H1 (cell line): ENCODE data around the gene ZNF263. TPM values are rescaled to one million over a fixed set of nuclear protein-coding genes. Genes with fewer than 3 reads are reported as not detected.
"Not testable (repeated sequence)": the region's sequence is repeated elsewhere in the genome, so short reads cannot be mapped to it uniquely, and the experiment has no call there.

Experiments
- CTCF ChIA-PET: fragments of 300-600 bp; sonication (Branson Sonifier 250); formaldehyde crosslinking; loops from one replicate; lab custom pipeline; 2021; ENCODE audit not compliant: partially characterized antibody; lab: Charles Lee
- POLR2A ChIA-PET: fragments of 300-600 bp; sonication (Branson Sonifier 250); formaldehyde crosslinking; loops from one replicate; lab custom pipeline; 2021; ENCODE audit warnings: inconsistent platforms; ENCODE audit not compliant: partially characterized antibody; lab: Charles Lee
- DNase-seq, 2 experiments: peaks; one replicate each; pipeline versions ENCODE4 v3.0.0 to v3.0.0-alpha.2; 2010 to 2022; ENCODE audit warnings: low spot score in 2 of 2, low read depth in 1 of 2, mixed read lengths in 1 of 2
- FAIRE-seq: peaks from 2 replicates; lab custom pipeline; 2011; peaks lifted over from hg19 to GRCh38; lab: Jason Lieb, UNC
- H2AFZ ChIP-seq: 2 replicates; pipeline ENCODE4 v1.8.1; 2012; ENCODE audit warnings: low read length, inconsistent platforms
- H2AK5ac ChIP-seq: 2 replicates; pipeline ENCODE4 v1.6.1; 2013; ENCODE audit warnings: low read depth, low read length
- H2BK120ac ChIP-seq: replicated peaks from 2 replicates; pipeline ENCODE3; 2013; ENCODE audit warnings: low read depth, low read length, inconsistent platforms
- H2BK12ac ChIP-seq: 2 replicates; pipeline ENCODE4 v1.6.1; 2013; ENCODE audit warnings: low read depth, low read length
- H2BK15ac ChIP-seq: 2 replicates; pipeline ENCODE4 v1.6.1; 2013; ENCODE audit warnings: low read length
- H2BK20ac ChIP-seq: 2 replicates; pipeline ENCODE4 v1.6.1; 2013; ENCODE audit warnings: low read length
- H2BK5ac ChIP-seq: 2 replicates; pipeline ENCODE4 v1.6.1; 2013; ENCODE audit warnings: low read depth, low read length
- H3K14ac ChIP-seq: 2 replicates; pipeline ENCODE4 v1.6.1; 2013; ENCODE audit warnings: inconsistent platforms; ENCODE audit not compliant: insufficient read length
- H3K18ac ChIP-seq: 2 replicates; pipeline ENCODE4 v1.6.1; 2013; ENCODE audit warnings: low read length; ENCODE audit errors: extremely low read depth
- H3K23ac ChIP-seq: 2 replicates; pipeline ENCODE4 v1.6.1; 2013; ENCODE audit warnings: inconsistent platforms; ENCODE audit not compliant: insufficient read length
- H3K23me2 ChIP-seq: 2 replicates; pipeline ENCODE4 v1.6.1; 2013; ENCODE audit warnings: low read depth, low read length
- H3K27ac ChIP-seq: 2 replicates; pipeline ENCODE4 v1.6.1; 2011; ENCODE audit warnings: low read depth, low read length, inconsistent platforms
- H3K27me3 ChIP-seq, 4 experiments: replicated peaks in 1 of 4; 1 replicate in 1 of 4; 2 replicates in 3 of 4; pipeline versions ENCODE4 v1.6.1 to v1.8.1; 2011 to 2013; ENCODE audit warnings: low read length in 3 of 4, mild to moderate bottlenecking in 3 of 4, inconsistent platforms in 2 of 4, mixed read lengths in 2 of 4, moderate library complexity in 1 of 4; ENCODE audit not compliant: control insufficient read depth in 3 of 4, insufficient read depth in 3 of 4; ENCODE audit errors: extremely low read depth in 1 of 4
- H3K36me3 ChIP-seq, 4 experiments: 2 replicates each; pipeline versions ENCODE4 v1.6.1 to v1.8.1; 2011 to 2013; ENCODE audit warnings: mild to moderate bottlenecking in 4 of 4, low read length in 3 of 4, moderate library complexity in 2 of 4, control low read depth in 1 of 4, inconsistent platforms in 1 of 4; ENCODE audit not compliant: insufficient read depth in 4 of 4, control insufficient read depth in 2 of 4
- H3K4ac ChIP-seq: replicated peaks from 2 replicates; pipeline ENCODE3; 2013; ENCODE audit warnings: low read length, low read depth, mixed read lengths, inconsistent platforms; ENCODE audit not compliant: insufficient read length
- H3K4me1 ChIP-seq, 4 experiments: replicated peaks in 1 of 4; 1 replicate in 1 of 4; 2 replicates in 3 of 4; pipeline versions ENCODE4 v1.6.1 to v1.8.1; 2011 to 2013; ENCODE audit warnings: low read length in 3 of 4, inconsistent platforms in 2 of 4, mixed read lengths in 1 of 4; ENCODE audit not compliant: insufficient read depth in 4 of 4, control insufficient read depth in 3 of 4
- H3K4me2 ChIP-seq, 2 experiments: 2 replicates each; pipeline versions ENCODE4 v1.6.1 to v1.8.1; 2011 to 2013; ENCODE audit warnings: low read depth in 2 of 2, low read length in 2 of 2, control low read depth in 1 of 2, inconsistent platforms in 1 of 2, mild to moderate bottlenecking in 1 of 2; ENCODE audit not compliant: insufficient read depth in 1 of 2
- H3K4me3 ChIP-seq, 4 experiments: fragments of 200-600, 300-600 bp in 1 of 4; sonication (generic), shearing (Covaris generic), sonication (Bioruptor Twin) in 1 of 4; 2 replicates each; pipeline versions ENCODE4 v1.5.1 to v1.8.1; 2011 to 2016; ENCODE audit warnings: low read length in 4 of 4, low read depth in 3 of 4, control low read depth in 2 of 4, inconsistent platforms in 2 of 4, mild to moderate bottlenecking in 2 of 4, mixed read lengths in 1 of 4, moderate library complexity in 1 of 4; ENCODE audit not compliant: insufficient read depth in 2 of 4; ENCODE audit errors: extremely low read depth in 1 of 4
- H3K56ac ChIP-seq: replicated peaks from 2 replicates; pipeline ENCODE3; 2013; ENCODE audit warnings: low read depth, mild to moderate bottlenecking, mixed read lengths, low read length, inconsistent platforms; ENCODE audit not compliant: insufficient read length
- H3K79me1 ChIP-seq: 2 replicates; pipeline ENCODE4 v1.6.1; 2013; ENCODE audit warnings: low read depth, low read length, control low read depth
- H3K79me2 ChIP-seq, 2 experiments: 2 replicates each; pipeline versions ENCODE4 v1.6.1 to v1.8.1; 2012 to 2013; ENCODE audit warnings: low read length in 2 of 2, mild to moderate bottlenecking in 2 of 2, inconsistent platforms in 1 of 2; ENCODE audit not compliant: insufficient read depth in 2 of 2, control insufficient read depth in 1 of 2
- H3K9ac ChIP-seq, 4 experiments: replicated peaks in 1 of 4; 1 replicate in 1 of 4; 2 replicates in 3 of 4; pipeline versions ENCODE4 v1.6.1 to v1.8.1; 2011 to 2013; ENCODE audit warnings: low read depth in 3 of 4, low read length in 3 of 4, control low read depth in 2 of 4, mild to moderate bottlenecking in 2 of 4, moderate library complexity in 2 of 4, inconsistent platforms in 1 of 4; ENCODE audit errors: extremely low read depth in 1 of 4
- H3K9me3 ChIP-seq, 2 experiments: 2 replicates each; pipeline versions ENCODE4 v1.6.1 to v1.8.1; 2012 to 2013; ENCODE audit warnings: mild to moderate bottlenecking in 2 of 2, moderate library complexity in 2 of 2, control low read depth in 1 of 2, inconsistent platforms in 1 of 2, low read depth in 1 of 2, low read length in 1 of 2, mixed read lengths in 1 of 2; ENCODE audit not compliant: insufficient read depth in 2 of 2
- H4K20me1 ChIP-seq, 2 experiments: replicated peaks in 1 of 2; 2 replicates each; pipeline versions ENCODE3 to v1.8.1; 2011 to 2013; ENCODE audit warnings: inconsistent platforms in 2 of 2, low read length in 2 of 2, mild to moderate bottlenecking in 1 of 2; ENCODE audit not compliant: insufficient read depth in 2 of 2, control insufficient read depth in 1 of 2
- H4K5ac ChIP-seq: 2 replicates; pipeline ENCODE4 v1.6.1; 2013; ENCODE audit warnings: low read length, low read depth, mixed read lengths, inconsistent platforms; ENCODE audit not compliant: insufficient read length
- H4K8ac ChIP-seq: 2 replicates; pipeline ENCODE4 v1.8.0; 2013; ENCODE audit warnings: mild to moderate bottlenecking, moderate library complexity, low read length, inconsistent platforms; ENCODE audit not compliant: insufficient read depth; ENCODE audit errors: extremely low read depth
- H4K91ac ChIP-seq: replicated peaks from 2 replicates; pipeline ENCODE3; 2013; ENCODE audit warnings: low read length, mixed read lengths, inconsistent platforms; ENCODE audit not compliant: insufficient read length
- WGBS, 2 experiments: shearing (Covaris generic) in 1 of 2; methylation state at CpG; one replicate each; pipeline versions ENCODE4 v1.1.6 to v1.1.7; 2013 to 2015; ENCODE audit warnings: low lambda C conversion rate in 2 of 2, mixed read lengths in 2 of 2, inconsistent platforms in 1 of 2, low coverage in 1 of 2, missing lambda C conversion rate in 1 of 2; ENCODE audit not compliant: insufficient replicate concordance in 2 of 2, insufficient coverage in 1 of 2, insufficient read length in 1 of 2; ENCODE audit errors: extremely low coverage in 1 of 2, missing lambda C conversion rate in 1 of 2; 5-methylcytosine and 5-hydroxymethylcytosine counted together
- polyA plus RNA-seq, 7 experiments: library from polyadenylated mRNA; depleted of rRNA in 3 of 7; stranded (reverse) in 5 of 7; unstranded in 2 of 7; fragments of >200 nt in 5 of 7; fragments of 200-250 nt in 2 of 7; gene quantifications; 1 replicate in 5 of 7; 2 replicates in 1 of 7; 4 replicates in 1 of 7; pipeline versions ENCODE4 v1.2.1 to v1.2.3, GENCODE V29; 2011 to 2013; ENCODE audit warnings: missing spikeins in 2 of 7, mixed read lengths in 2 of 7
- total RNA-seq: library from RNA; stranded (reverse); fragmentation: NEBNext Ultra II Directional; extraction: Animal tissue kit (Norgen Biotek cat#: 25700); gene quantifications from 2 replicates; pipeline ENCODE4 v1.2.1, GENCODE V29; 2021

Gene ZNF263
- total and polyA plus RNA-seq, 2 of the 8 experiments (the other 6 are each of a cell fraction or from before 2014, with no cell fraction given) = 9.2 to 26.7 TPM

DNA sequence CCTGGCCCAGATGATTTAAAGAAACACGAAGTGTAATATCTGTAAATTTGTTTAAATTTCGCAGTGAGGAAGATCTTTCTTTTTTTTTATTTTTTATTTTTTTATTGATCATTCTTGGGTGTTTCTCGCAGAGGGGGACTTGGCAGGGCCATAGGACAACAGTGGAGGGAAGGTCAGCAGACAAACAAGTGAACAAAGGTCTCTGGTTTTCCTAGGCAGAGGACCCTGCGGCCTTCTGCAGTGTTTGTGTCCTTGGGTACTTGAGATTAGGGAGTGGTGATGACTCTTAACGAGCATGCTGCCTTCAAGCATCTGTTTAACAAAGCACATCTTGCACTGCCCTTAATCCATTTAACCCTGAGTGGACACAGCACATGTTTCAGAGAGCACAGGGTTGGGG is 12.6 kb upstream of the ZNF263 start:
- H2BK120ac ChIP-seq, H3K4me3 ChIP-seq: not testable (repeated sequence)
- 80% methylated on average over 4 of the region's 5 CpGs; no CpG with 5 or more reads in 1 of the 2 experiments for WGBS, 2 experiments

DNA sequence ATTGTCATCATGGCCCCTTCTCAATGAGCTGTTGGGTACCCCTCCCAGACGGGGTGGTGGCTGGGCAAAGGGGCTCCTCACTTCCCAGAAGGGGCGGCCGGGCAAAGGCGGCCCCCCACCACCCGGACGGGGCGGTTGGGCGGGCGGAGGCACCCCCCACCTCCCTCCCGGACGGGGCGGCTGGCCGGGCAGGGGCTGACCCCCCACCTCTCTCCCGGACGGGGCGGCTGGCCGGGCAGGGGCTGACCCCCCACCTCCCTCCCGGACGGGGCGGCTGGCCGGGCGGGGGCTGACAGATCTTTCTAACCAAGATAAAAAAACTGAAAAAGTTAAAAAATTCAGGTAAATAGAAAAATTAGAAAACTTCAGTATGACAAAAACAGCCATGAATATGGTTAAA is 12.0 kb upstream of the ZNF263 start:
- H3K79me2 ChIP-seq, H2BK5ac ChIP-seq: not testable (repeated sequence)
- 85% methylated on average over 7 of the region's 22 CpGs; no CpG with 5 or more reads in 1 of the 2 experiments for WGBS, 2 experiments

More for the DNA sequence above, 12.6 kb upstream of the ZNF263 start:
- H4K20me1 ChIP-seq, H3K4ac ChIP-seq, DNase-seq, H3K23me2 ChIP-seq, H3K9me3 ChIP-seq, H3K14ac ChIP-seq, H3K23ac ChIP-seq, H3K56ac ChIP-seq, H3K18ac ChIP-seq, H4K8ac ChIP-seq, H2BK5ac ChIP-seq, H3K27ac ChIP-seq, H3K27me3 ChIP-seq, H2BK15ac ChIP-seq, H2BK12ac ChIP-seq, H2AFZ ChIP-seq, POLR2A ChIA-PET, H3K79me2 ChIP-seq, H3K79me1 ChIP-seq, H4K91ac ChIP-seq, H3K36me3 ChIP-seq, H4K5ac ChIP-seq, H3K9ac ChIP-seq, FAIRE-seq, H3K4me2 ChIP-seq, H2BK20ac ChIP-seq, H2AK5ac ChIP-seq, H3K4me1 ChIP-seq: not testable (repeated sequence)
- CTCF ChIA-PET = interaction anchor here (0.7 kb wide), 1 partner anchor 33 kb away, joined by 4 read pairs; no protein-coding TSS in a partner anchor

More for the DNA sequence above, 12.0 kb upstream of the ZNF263 start:
- DNase-seq, H2BK12ac ChIP-seq, H4K20me1 ChIP-seq, H3K9me3 ChIP-seq, H3K27me3 ChIP-seq, H4K5ac ChIP-seq, H2BK120ac ChIP-seq, H3K79me1 ChIP-seq, H3K9ac ChIP-seq, CTCF ChIA-PET, FAIRE-seq, H3K23ac ChIP-seq, H2BK15ac ChIP-seq, H4K8ac ChIP-seq, H2BK20ac ChIP-seq, H2AFZ ChIP-seq, H2AK5ac ChIP-seq, H3K14ac ChIP-seq, H3K18ac ChIP-seq, H4K91ac ChIP-seq, H3K36me3 ChIP-seq, H3K4me2 ChIP-seq, H3K4me1 ChIP-seq, H3K23me2 ChIP-seq, H3K4ac ChIP-seq, H3K4me3 ChIP-seq, H3K56ac ChIP-seq, POLR2A ChIA-PET, H3K27ac ChIP-seq: not testable (repeated sequence)
